Urothelium cell line (cell line): ENCODE data around the gene C6orf120.
"Not testable (repeated sequence)": the region's sequence is repeated elsewhere in the genome, so short reads cannot be mapped to it uniquely, and the experiment has no call there.

ENCODE experiments used
- DNase-seq: peaks from one replicate; pipeline ENCODE4 v3.0.0; 2011; ENCODE audit warnings: low spot score, mixed read lengths
- FAIRE-seq: peaks from 2 replicates; lab custom pipeline; 2011; peaks lifted over from hg19 to GRCh38; lab: Jason Lieb, UNC

C6orf120 gene

GRCh38 chr6:169677096-169677495, 24.8 kb upstream of the C6orf120 start:
- DNase-seq (no peak), FAIRE-seq (no peak)

DNA sequence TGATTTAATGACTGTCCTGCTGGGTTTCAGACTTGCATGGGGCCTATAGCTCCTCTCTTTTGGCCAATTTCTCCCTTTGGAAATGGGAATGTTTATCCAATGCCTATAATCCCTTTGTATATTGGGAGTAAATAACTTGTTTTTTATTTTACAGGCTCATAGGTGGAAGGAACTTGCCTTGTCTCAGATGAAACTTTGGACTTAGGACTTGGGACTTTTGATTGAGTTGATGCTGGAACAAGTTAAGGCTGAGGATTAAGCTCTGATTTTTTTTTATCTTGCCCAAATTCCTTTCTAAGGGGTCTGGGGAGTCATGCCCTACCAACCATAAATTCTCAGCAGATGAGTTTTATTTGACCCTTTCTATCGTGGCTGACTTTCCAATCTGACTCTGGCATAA, 23.6 kb upstream of the C6orf120 start:
- DNase-seq = no peak
- no peak for FAIRE-seq

DNA sequence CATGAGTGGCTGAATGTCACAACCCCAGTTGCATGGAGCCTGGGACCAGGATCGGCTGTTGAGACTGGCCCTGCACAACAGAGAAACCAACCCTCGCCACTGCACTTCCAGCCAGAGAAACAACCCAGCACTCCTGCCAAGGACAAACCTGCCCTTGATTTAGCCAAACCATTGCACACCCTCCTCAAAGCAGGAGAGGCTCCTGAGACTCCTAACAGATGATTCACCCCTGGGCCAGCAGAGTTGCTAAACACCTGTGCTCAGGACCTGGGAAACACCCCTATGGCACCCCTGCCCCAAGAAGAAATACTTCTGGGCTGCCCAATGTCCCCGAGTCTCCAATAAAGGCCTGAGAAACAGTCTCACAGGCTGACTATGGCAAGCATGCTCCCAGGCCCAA, 17.9 kb upstream of the C6orf120 start:
- DNase-seq = no peak
- FAIRE-seq = no peak

GRCh38 chr6:169685860-169686259, 16.1 kb upstream of the C6orf120 start:
- FAIRE-seq (no peak), DNase-seq (no peak)

DNA sequence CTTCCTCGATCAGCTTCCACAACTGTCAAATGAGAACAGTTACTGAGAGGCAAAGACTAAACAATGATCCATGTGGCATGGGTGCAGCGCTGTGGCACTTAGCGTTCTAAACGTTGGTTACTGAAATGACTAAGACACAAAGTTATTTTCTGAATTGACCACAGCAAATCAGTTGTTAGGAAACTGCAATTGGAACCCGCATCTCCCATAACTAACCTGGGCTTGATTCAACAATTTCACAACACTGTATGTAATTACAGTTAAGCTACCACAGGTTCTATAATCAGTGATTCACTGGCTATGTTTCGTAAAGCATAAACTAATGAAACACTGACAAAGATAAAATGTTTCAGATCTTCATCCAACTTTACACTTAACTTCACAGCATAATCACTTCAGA, 12.6 kb upstream of the C6orf120 start:
- FAIRE-seq = no peak
- peak; percentile 35 for DNase-seq

GRCh38 chr6:169691260-169691659, 10.7 kb upstream of the C6orf120 start:
- DNase-seq (no peak), FAIRE-seq (no peak)

GRCh38 chr6:169692516-169692915, 9.4 kb upstream of the C6orf120 start:
- DNase-seq (no peak), FAIRE-seq (no peak)

GRCh38 chr6:169695131-169695530, 6.8 kb upstream of the C6orf120 start:
- DNase-seq = no peak
- FAIRE-seq = no peak

GRCh38 chr6:169697115-169697514, 4.8 kb upstream of the C6orf120 start:
- FAIRE-seq, DNase-seq: not testable (repeated sequence)

DNA sequence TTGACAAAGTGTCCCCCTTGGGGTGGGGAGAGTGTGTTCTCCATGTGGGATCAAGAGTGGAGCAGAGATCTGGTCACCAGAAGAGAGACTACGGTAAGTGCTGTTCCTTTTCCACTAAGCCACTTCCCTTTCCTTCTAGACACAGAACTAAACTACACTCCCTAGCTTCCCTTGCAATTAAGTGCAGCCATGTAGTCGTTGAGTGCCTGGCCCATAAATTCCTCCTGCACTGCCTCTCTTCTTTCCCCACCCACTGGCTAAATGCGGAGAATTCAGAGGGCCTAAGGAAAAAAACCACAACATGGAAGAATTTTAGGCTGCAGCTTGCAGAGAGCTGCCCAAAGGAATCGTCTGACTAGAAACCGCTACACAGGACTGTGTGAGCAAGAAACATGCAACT, 1.6 kb upstream of the C6orf120 start:
- FAIRE-seq (no peak), DNase-seq (no peak)

GRCh38 chr6:169701311-169701953, 494 bp upstream of the C6orf120 start:
- no peak for FAIRE-seq
- DNase-seq = no peak

DNA sequence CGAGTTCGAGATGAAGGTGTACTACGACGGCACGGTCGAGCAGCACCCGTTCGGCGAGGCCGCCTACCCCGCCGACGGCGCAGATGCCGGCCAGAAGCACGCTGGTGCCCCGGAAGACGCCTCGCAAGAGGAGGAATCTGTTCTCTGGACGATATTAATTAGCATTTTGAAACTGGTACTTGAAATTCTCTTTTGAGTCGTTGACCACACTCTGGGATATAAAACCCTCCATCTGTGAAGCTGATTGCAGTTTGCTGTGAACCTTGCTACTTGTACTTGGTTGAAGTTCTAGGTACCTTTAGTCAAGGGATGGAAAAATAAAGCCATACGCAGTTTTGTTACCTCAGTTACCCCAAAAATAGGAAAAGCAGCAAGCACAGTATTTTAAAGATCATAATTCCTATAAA, 917 bp downstream of the C6orf120 start:
- FAIRE-seq (no peak), DNase-seq (no peak)

GRCh38 chr6:169707772-169708171, 5.8 kb downstream of the C6orf120 start:
- FAIRE-seq = no peak
- no peak for DNase-seq

DNA sequence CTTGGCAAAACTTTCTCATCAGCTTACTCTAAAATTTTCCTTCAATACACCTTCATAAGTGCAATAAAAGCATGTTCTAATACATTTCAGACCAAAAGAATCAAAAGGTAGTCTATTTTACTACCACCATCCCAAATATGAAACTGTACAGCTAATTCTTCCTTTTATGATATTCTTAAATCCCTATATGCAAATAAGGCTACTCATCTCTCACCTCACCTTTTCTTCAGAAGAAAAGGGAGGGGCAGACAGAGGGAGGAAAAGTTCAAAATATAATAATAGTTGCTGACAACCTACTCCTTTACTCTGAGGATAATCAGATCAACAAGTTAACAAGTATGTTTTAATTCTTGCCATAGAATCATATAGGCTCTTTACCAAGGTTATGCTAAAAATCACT, 7.4 kb downstream of the C6orf120 start:
- FAIRE-seq = no peak
- no peak for DNase-seq

GRCh38 chr6:169710009-169710408, 8.1 kb downstream of the C6orf120 start:
- FAIRE-seq (no peak), DNase-seq (no peak)

- no peak for DNase-seq
- no peak for FAIRE-seq
Measured at GRCh38 chr6:169714178-169714577, 12.3 kb downstream of the C6orf120 start.

- no peak for DNase-seq
- no peak for FAIRE-seq
Measured at GRCh38 chr6:169714595-169714994, 12.7 kb downstream of the C6orf120 start.

GRCh38 chr6:169719117-169719516, 17.2 kb downstream of the C6orf120 start:
- DNase-seq (no peak), FAIRE-seq (no peak)

GRCh38 chr6:169720207-169720855, 18.4 kb downstream of the C6orf120 start:
- FAIRE-seq (no peak), DNase-seq (no peak)

DNA sequence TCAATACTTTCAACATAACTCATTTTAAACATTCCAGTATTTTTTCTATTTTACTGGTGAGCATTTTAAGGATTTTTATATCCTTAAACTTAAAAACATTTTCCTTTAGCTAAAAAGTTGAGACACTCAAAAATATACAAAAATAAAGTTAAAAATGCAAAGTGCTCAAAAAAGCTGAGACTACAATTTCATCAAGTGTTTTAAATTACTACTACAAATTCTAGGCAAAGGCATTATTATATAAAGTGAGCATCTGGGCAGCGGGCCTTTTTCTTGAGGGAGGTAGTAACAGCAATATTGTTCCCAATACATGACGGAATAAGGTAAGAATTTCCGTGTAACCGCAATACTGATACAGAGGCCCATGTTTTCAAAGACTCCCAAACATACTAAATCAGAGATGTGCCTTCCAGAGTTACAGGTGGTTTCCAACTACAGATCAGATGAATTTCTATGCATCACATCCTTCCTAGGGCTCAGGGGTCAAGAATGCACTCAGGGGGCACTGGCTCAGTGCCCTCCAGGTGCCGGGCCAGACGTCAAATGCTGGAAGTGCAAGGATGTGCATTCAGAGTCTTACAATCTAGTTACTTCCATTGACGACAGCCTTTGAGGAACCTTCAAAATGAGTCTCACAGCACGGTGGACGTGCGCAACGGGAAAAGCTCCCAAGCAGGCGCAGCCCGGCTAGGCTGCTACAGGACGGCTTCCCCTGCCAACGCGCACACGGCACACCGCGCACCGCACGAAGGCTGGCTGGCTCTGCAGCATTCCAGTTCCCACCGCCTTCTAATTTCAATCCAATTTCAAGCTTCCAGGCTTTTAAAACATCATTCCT, 20.7 kb downstream of the C6orf120 start:
- FAIRE-seq = no peak
- peak; percentile 61 for DNase-seq

- no peak for FAIRE-seq
Measured at GRCh38 chr6:169723200-169723909, 21.4 kb downstream of the C6orf120 start.

More at GRCh38 chr6:169723200-169723909, 21.4 kb downstream of the C6orf120 start:
- DNase-seq = peak; percentile 48
